Measurements from ENCODE around the gene RFNG. TPM values are rescaled to one million over a fixed set of nuclear protein-coding genes. Genes with fewer than 3 reads are reported as not detected.

RFNG gene
- total and polyA plus RNA-seq, 8 donors: 29.3 to 52.7 (median 45.5) TPM

GRCh38 chr17:82092628-82092994 lies 41.0 kb upstream of the RFNG start:
- peaks cover 8 to 25% of the 10 kb centered on the region in 2 donors for H3K4me1 ChIP-seq
- no peak overlapping the region for H3K27ac ChIP-seq
- H3K9me3 ChIP-seq: no peaks in the 10 kb centered on the region
- peaks cover 8 to 87% of the 10 kb centered on the region in 2 donors for H3K36me3 ChIP-seq
- TF ChIP-seq CTCF (IDR thresholded peaks at IDR 0.05): no peak
- ATAC-seq (no peak), DNase-seq (peak in 1 of 4 donors; percentile 69)
- H3K27me3 ChIP-seq: no peaks in the 10 kb centered on the region
- H3K4me3 ChIP-seq: no peak overlapping the region
- intact Hi-C loops (cut with DNase I): no loop called here

DNA sequence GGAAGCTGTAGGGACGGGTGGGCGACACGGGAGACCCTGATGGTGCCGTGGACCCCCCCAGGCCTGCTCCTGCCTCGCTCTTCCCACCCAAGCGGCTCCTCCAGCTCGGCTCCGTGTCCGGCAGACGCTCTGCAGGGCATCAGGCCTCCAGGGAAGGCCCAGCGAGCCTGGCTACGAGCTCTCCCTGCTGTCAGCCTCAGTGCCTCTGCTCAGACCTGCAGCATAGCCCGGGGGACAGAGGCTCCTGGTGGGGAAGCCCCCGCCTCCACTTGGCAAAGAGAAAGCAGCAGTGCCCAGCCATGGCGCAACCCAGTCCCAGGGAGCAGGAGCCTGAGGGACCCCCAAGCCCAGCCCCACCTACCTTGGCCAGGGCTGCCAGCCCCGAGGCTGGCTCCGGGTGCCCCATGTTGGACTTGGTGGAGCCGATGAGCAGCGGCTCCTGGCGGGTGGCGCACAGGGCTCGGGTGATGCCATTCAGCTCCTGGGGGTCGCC lies 40.5 kb upstream of the RFNG start:
- no peak overlapping the region for H3K27ac ChIP-seq
- no peak overlapping the region for H3K4me3 ChIP-seq
- peaks cover 8 to 91% of the 10 kb centered on the region in 2 donors for H3K36me3 ChIP-seq
- intact Hi-C loops (cut with DNase I): no loop called here
- H3K9me3 ChIP-seq: no peaks in the 10 kb centered on the region
- peaks cover 6 to 20% of the 10 kb centered on the region in 2 donors for H3K4me1 ChIP-seq
- TF ChIP-seq CTCF (IDR thresholded peaks at IDR 0.05): no peak
- ATAC-seq (no peak), DNase-seq (peak in 1 of 4 donors; percentile 72)
- H3K27me3 ChIP-seq: no peaks in the 10 kb centered on the region

DNA sequence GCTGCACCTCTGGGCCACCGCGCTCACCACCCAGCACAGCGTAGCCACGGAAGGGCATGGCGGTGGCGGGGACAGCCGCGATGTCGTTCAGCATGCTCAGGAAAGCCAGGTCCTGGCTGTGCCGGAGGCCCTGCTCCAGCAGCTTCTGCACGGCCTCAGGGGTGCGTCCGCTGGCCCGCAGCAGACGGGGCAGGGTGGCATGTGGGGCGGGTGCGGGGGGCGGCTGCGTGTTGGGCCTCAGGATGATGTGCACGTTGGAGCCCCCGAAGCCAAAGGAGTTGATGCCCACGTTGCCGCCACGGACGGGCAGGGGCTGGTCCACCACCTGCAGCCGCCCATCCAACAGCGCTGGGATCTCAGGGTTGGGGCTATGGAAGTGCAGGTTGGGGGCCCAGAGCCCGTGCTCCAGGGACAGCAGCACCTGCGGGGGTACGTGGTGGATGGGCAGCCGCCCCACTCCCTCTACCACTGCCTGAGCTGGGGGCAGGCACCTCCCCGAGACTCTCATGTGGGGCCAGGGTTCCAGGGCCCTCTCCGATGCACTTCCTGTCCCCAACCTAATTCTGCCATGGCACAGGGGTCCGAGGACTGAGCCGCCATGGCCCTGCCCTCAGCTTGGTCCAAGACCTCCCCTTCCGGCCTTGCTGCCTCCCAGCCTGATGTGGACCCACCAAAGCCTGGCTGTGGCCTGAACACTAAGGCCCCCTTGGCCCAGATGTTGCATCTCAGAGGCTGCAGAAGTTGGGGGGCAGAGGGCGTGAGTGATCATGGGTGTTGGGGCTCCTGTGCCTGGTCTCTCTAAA lies 39.9 kb upstream of the RFNG start:
- DNase-seq: peak in 1 of 4 donors; percentile 75
- intact Hi-C loops (cut with DNase I): no loop called here
- H3K36me3 ChIP-seq: peaks cover 8 to 98% of the 10 kb centered on the region in 2 donors
- ATAC-seq: no peak
- H3K9me3 ChIP-seq: no peaks in the 10 kb centered on the region
- H3K4me3 ChIP-seq: no peak overlapping the region
- peaks cover 0 to 13% of the 10 kb centered on the region in 2 donors for H3K4me1 ChIP-seq
- H3K27me3 ChIP-seq: no peaks in the 10 kb centered on the region
- TF ChIP-seq CTCF (IDR thresholded peaks at IDR 0.05): no peak
- no peak overlapping the region for H3K27ac ChIP-seq

DNA sequence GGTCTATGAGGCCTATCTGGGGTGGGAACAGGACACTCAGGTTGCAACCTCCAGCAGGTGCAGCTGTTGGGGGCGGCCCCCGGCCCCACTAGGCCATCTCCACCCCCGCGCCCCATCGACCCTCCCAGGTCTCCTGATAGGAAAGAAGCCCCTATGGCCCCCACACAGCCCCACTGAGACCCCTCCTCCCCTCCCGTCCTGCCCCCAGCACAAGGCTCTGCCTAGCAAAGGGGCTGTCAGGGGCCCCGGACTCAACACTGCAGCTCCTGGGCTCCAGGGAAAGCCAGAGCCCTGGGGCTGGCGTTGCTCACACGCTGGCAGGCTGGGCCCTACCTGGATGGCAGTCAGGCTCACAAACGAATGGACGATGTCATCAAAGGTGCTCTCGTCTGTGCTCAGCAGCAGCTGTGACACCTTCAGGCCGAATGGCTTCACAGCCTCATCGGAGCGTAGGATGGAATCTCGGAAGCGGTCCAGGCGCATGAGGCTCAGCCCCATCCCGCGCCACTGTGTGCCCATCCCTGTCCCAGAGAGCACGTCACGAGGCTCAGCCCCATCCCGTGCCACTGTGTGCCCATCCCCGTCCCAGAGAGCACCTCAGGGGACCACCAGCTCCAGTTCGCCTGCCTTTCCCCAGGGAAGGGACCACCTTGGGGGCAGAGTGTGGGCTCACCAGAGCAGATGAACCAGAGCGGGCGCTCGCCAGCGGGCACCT lies 39.1 kb upstream of the RFNG start:
- H3K4me3 ChIP-seq: no peak overlapping the region
- peak in 1 of 4 donors; percentile 62 for DNase-seq
- no peaks in the 10 kb centered on the region for H3K27me3 ChIP-seq
- intact Hi-C loops (cut with DNase I): no loop called here
- no peak for TF ChIP-seq CTCF (IDR thresholded peaks at IDR 0.05)
- no peak overlapping the region for H3K27ac ChIP-seq
- no peaks in the 10 kb centered on the region for H3K9me3 ChIP-seq
- H3K36me3 ChIP-seq: peaks cover 8 to 100% of the 10 kb centered on the region in 2 donors
- peaks cover 0 to 6% of the 10 kb centered on the region in 2 donors for H3K4me1 ChIP-seq
- ATAC-seq: no peak
